IMR-90 (cell line): ENCODE results near the gene TMEM9.

ENCODE experiments used
- CHD1 ChIP-seq: IDR thresholded peaks from 2 replicates; pipeline ENCODE4 v1.6.1; 2012; ENCODE audit warnings: low read depth, low read length, improper control_type of control experiment
- FOS ChIP-seq: fragments of 150-350 bp; IDR thresholded peaks from 2 replicates; pipeline ENCODE4 v1.6.1; 2016; ENCODE audit warnings: low read depth, low read length
- NFE2L2 ChIP-seq: fragments of 150-350 bp; IDR thresholded peaks from 2 replicates; pipeline ENCODE4 v1.6.1; 2016; ENCODE audit warnings: low read depth, mild to moderate bottlenecking, low read length
- POLR2A ChIP-seq: IDR thresholded peaks from 2 replicates; pipeline ENCODE4 v1.6.1; 2012; ENCODE audit warnings: mild to moderate bottlenecking, low read depth, low read length
- RCOR1 ChIP-seq: IDR thresholded peaks from 2 replicates; pipeline ENCODE4 v1.6.1; 2012; ENCODE audit warnings: mild to moderate bottlenecking, low read length, improper control_type of control experiment; ENCODE audit not compliant: insufficient replicate concordance
- TF ChIP-seq, protein P1 (sequence below): conservative IDR thresholded peaks from 2 replicates; pipeline ENCODE4 v1.5.1; 2012; ENCODE audit warnings: mild to moderate bottlenecking, low read depth, low read length, improper control_type of control experiment
- TF ChIP-seq, protein P2 (sequence below): fragments of 150-350 bp; IDR thresholded peaks from 2 replicates; pipeline ENCODE4 v1.6.1; 2016; ENCODE audit warnings: low read depth, mild to moderate bottlenecking, low read length, moderate library complexity, borderline replicate concordance

DNA sequence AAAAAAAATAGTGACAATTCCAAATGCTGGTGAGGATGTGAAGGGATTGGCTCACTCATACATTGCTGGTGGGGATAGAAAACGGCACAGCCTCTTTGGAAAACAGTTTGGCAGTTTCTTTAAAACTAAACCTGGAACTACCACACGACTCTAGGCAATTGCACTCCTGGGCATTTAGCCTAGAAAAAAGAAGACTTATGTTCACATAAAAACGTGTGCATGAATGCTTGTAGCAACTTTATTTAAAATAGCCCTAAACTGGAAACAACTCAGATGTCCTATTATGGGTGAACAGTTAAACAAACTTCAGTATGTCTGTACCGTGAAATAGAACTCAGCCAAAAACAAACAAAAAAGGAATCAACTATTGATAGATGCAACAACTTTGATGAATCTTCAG, 9.4 kb upstream of the TMEM9 start:
- TF ChIP-seq NFE2L2 (no peak), POLR2A (no peak), FOS (no peak), CHD1 (no peak), RCOR1 (no peak)
- TF ChIP-seq, protein P1, sequence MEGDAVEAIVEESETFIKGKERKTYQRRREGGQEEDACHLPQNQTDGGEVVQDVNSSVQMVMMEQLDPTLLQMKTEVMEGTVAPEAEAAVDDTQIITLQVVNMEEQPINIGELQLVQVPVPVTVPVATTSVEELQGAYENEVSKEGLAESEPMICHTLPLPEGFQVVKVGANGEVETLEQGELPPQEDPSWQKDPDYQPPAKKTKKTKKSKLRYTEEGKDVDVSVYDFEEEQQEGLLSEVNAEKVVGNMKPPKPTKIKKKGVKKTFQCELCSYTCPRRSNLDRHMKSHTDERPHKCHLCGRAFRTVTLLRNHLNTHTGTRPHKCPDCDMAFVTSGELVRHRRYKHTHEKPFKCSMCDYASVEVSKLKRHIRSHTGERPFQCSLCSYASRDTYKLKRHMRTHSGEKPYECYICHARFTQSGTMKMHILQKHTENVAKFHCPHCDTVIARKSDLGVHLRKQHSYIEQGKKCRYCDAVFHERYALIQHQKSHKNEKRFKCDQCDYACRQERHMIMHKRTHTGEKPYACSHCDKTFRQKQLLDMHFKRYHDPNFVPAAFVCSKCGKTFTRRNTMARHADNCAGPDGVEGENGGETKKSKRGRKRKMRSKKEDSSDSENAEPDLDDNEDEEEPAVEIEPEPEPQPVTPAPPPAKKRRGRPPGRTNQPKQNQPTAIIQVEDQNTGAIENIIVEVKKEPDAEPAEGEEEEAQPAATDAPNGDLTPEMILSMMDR: no peak
- TF ChIP-seq, protein P2, sequence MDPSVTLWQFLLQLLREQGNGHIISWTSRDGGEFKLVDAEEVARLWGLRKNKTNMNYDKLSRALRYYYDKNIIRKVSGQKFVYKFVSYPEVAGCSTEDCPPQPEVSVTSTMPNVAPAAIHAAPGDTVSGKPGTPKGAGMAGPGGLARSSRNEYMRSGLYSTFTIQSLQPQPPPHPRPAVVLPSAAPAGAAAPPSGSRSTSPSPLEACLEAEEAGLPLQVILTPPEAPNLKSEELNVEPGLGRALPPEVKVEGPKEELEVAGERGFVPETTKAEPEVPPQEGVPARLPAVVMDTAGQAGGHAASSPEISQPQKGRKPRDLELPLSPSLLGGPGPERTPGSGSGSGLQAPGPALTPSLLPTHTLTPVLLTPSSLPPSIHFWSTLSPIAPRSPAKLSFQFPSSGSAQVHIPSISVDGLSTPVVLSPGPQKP: no peak
